Measurements from ENCODE around the gene APBA3. TPM values are rescaled to one million over a fixed set of nuclear protein-coding genes. Genes with fewer than 3 reads are reported as not detected.
A peak's percentile ranks its signal among the peaks of the same experiment; 100 is the strongest.

APBA3 gene
- total RNA-seq, 1 donor from 2014 or later = 51.2 TPM

DNA sequence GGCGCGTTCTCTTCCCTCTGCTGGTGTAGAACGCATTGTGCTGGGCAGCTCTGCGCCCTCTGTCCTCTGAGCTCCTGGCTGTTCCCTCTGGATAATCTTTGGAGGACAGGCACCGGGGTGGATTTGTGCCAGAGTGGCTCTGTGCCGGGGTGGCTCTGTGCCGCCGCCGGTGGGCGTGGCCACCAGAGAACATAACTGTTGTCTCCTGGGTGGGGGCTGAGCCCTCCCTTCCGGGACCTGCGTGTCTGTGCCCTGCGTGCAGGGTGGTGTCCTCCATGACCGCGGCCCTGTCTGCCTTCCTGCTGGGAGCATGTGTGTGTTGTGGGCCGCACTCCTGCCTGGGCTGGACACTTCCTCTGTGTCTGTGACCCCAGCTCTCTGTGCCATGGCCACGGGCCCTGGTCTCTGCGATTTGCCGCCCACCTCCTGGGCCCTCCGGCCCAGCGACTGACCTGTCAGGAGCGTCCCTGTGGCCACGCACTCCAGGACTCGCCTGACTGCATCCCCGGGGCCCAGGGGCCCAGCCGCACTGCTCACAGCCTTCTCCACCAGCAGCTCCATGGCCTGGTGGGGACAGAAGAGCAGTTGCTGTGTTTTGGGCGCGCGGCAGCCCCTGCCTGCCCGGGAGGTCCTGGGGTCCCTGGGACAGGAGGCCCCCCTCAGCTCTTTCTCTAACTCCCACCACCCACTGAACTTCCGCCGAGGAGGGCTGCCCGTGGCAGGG, 47.1 kb upstream of the APBA3 start:
- CTCF ChIA-PET = interaction anchor here (1.7 kb wide), 1 partner anchor 46 kb away, joined by 5 read pairs; the partner anchor contains the start of genes APBA3 and MRPL54
- H3K27ac Mint-ChIP-seq = peak overlapping the region; percentile 5
- no peaks in the 10 kb centered on the region for H3K27me3 Mint-ChIP-seq
- ATAC-seq (ENCODE audit: low read depth) (no peak), DNase-seq (no peak)
- peaks cover 4% of the 10 kb centered on the region for H3K9me3 Mint-ChIP-seq
- TF ChIP-seq, protein P1, sequence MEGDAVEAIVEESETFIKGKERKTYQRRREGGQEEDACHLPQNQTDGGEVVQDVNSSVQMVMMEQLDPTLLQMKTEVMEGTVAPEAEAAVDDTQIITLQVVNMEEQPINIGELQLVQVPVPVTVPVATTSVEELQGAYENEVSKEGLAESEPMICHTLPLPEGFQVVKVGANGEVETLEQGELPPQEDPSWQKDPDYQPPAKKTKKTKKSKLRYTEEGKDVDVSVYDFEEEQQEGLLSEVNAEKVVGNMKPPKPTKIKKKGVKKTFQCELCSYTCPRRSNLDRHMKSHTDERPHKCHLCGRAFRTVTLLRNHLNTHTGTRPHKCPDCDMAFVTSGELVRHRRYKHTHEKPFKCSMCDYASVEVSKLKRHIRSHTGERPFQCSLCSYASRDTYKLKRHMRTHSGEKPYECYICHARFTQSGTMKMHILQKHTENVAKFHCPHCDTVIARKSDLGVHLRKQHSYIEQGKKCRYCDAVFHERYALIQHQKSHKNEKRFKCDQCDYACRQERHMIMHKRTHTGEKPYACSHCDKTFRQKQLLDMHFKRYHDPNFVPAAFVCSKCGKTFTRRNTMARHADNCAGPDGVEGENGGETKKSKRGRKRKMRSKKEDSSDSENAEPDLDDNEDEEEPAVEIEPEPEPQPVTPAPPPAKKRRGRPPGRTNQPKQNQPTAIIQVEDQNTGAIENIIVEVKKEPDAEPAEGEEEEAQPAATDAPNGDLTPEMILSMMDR (IDR thresholded peaks at IDR 0.05) = no peak
- H3K4me1 Mint-ChIP-seq = peaks cover 53% of the 10 kb centered on the region
- H3K36me3 Mint-ChIP-seq (ENCODE audit: low read depth) = peaks cover 1% of the 10 kb centered on the region
- H3K4me3 Mint-ChIP-seq = no peak overlapping the region
- POLR2A ChIA-PET = interaction anchor here (0.9 kb wide), 1 partner anchor 12 kb away, joined by 3 read pairs; no protein-coding TSS in a partner anchor
- intact Hi-C loops (cut with micrococcal nuclease) = no loop called here

DNA sequence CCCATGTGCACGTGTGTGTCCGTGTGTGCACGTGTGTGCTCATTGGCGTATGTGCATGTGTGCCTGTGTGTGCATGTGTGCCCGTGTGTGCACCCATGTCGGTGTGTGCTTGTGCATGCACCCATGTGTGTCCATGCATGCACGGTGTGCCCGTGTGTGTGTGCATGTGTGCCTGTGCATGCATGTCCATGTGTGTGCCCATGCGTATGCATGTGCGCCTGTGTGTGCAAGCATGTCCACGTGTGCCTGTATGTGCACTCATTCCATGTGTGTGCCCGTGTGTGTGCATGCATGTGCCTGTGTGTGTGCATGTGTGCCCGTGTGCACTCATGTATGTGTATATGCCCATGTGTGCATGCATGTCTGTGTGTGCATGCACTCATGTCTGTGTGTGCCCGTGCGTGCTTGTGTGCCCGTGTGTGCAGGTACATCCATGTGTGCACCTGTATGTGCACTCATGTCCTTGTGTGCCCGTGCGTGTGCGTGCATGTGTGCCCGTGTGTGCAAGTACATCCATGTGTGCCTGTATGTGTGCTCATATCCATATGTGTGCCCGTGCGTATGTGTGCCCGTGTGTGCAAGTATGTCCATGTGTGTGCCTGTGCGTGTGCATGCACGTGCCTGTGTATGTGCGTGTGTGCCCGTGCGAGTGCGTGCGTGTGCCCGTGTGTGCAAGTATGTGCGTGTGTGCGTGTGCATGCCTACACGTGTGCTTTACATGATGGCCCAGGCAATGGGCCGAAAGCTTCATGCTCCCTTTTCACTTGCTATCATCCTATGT, 46.3 kb upstream of the APBA3 start:
- POLR2A ChIA-PET = no interaction called here
- H3K27me3 Mint-ChIP-seq = peaks cover 4% of the 10 kb centered on the region
- H3K27ac Mint-ChIP-seq = peak overlapping the region; percentile 5

GRCh38 chr19:3807131-3807480, 45.6 kb upstream of the APBA3 start:
- no peak for ATAC-seq (ENCODE audit: low read depth)
- intact Hi-C loops (cut with micrococcal nuclease) = no loop called here
- Mint-ChIP-seq H3K36me3 (ENCODE audit: low read depth) (no peaks in the 10 kb centered on the region), H3K9me3 (peaks cover 4% of the 10 kb centered on the region), H3K4me3 (no peak overlapping the region), H3K27ac (no peak overlapping the region), H3K27me3 (peaks cover 6% of the 10 kb centered on the region), H3K4me1 (peaks cover 42% of the 10 kb centered on the region)
- DNase-seq = no peak
- ChIA-PET CTCF (no interaction called here), POLR2A (interaction anchor here (0.8 kb wide), 1 partner anchor 116 kb away, joined by 8 read pairs; no protein-coding TSS in a partner anchor)
- TF ChIP-seq, protein P1 (IDR thresholded peaks at IDR 0.05) = no peak

More for the DNA sequence above, 46.3 kb upstream of the APBA3 start:
- H3K4me1 Mint-ChIP-seq = peaks cover 47% of the 10 kb centered on the region
- intact Hi-C loops (cut with micrococcal nuclease) = no loop called here
- H3K4me3 Mint-ChIP-seq = no peak overlapping the region
- TF ChIP-seq, protein P1 (IDR thresholded peaks at IDR 0.05) = no peak
- H3K9me3 Mint-ChIP-seq = peaks cover 4% of the 10 kb centered on the region
- no peak for DNase-seq
- CTCF ChIA-PET = interaction anchor here (1.7 kb wide), 1 partner anchor 45 kb away, joined by 5 read pairs; the partner anchor contains the start of genes APBA3 and MRPL54
- H3K36me3 Mint-ChIP-seq (ENCODE audit: low read depth) = peaks cover 1% of the 10 kb centered on the region
- ATAC-seq (ENCODE audit: low read depth) = no peak

- TF ChIP-seq, protein P1 (IDR thresholded peaks at IDR 0.05) = no peak
- Mint-ChIP-seq H3K27ac (no peak overlapping the region), H3K9me3 (peaks cover 4% of the 10 kb centered on the region), H3K4me3 (no peak overlapping the region), H3K4me1 (peaks cover 42% of the 10 kb centered on the region), H3K36me3 (ENCODE audit: low read depth) (no peaks in the 10 kb centered on the region), H3K27me3 (peaks cover 6% of the 10 kb centered on the region)
- ATAC-seq (ENCODE audit: low read depth) (no peak), DNase-seq (no peak)
- CTCF ChIA-PET = no interaction called here
- intact Hi-C loops (cut with micrococcal nuclease) = no loop called here
- POLR2A ChIA-PET = no interaction called here
Measured at GRCh38 chr19:3805859-3806258, 44.4 kb upstream of the APBA3 start.

DNA sequence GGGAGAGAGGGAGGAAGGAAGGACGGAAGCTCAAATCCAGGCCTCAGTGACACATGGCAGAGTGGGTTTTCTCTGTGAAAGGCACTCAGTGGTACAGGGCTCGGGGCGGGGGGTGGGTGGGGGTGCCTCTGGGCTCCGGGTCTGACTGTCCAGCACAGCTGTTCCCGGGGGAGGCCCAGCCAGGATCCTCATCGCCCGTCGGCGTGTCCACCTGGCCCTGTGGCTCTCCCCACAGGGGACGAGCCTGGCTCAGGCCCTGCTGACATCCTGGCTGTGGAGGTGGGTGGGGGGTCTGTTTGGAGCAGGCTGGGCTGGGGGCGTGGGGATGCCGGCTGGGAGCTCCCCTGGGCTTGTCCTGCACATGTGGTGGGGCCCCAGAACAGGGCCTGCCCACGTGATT, 42.9 kb upstream of the APBA3 start:
- ATAC-seq (ENCODE audit: low read depth) = no peak
- Mint-ChIP-seq H3K9me3 (peaks cover 4% of the 10 kb centered on the region), H3K4me1 (peaks cover 31% of the 10 kb centered on the region), H3K27me3 (peaks cover 6% of the 10 kb centered on the region), H3K27ac (no peak overlapping the region), H3K4me3 (no peak overlapping the region), H3K36me3 (ENCODE audit: low read depth) (no peaks in the 10 kb centered on the region)
- intact Hi-C loops (cut with micrococcal nuclease) = no loop called here
- CTCF ChIA-PET = no interaction called here
- no peak for DNase-seq
- TF ChIP-seq, protein P1 (IDR thresholded peaks at IDR 0.05) = no peak
- POLR2A ChIA-PET = no interaction called here
